ENCODE measurements around the gene PLPP4. TPM values are rescaled to one million over a fixed set of nuclear protein-coding genes. Genes with fewer than 3 reads are reported as not detected.

The PLPP4 gene
- total and polyA plus RNA-seq, 10 donors: not detected

DNA sequence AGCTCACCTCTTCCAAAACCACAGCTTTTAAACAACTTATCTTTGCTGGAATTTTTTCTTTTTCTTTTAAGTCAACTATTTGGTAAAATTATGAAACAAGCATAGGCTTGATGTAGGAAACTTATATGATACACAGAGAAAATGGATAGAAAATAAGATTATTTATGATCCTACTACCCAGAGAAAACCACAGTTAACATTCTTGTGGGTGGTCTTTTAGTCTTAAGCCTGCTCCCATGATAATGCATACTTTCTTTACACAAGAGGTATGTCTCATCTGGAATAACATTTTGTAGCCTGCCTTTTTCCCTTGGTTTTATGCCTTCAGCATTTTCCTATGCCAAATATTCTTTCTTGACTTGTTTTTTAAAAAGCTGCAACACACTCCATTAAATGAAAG, 21.4 kb downstream of the PLPP4 start:
- peaks cover 0 to 24% (median 6%) of the 10 kb centered on the region in 8 donors for H3K9me3 ChIP-seq
- no peak overlapping the region for H3K27ac ChIP-seq
- no peaks in the 10 kb centered on the region for H3K4me1 ChIP-seq
- intact Hi-C loops (cut with DNase I; ENCODE audit: low total_unique reads): no loop called here
- no peak overlapping the region for H3K4me3 ChIP-seq
- H3K27me3 ChIP-seq (replicated peaks in 1 of 7): peaks cover 0 to 18% (median 0%) of the 10 kb centered on the region in 7 donors
- TF ChIP-seq, protein P1, sequence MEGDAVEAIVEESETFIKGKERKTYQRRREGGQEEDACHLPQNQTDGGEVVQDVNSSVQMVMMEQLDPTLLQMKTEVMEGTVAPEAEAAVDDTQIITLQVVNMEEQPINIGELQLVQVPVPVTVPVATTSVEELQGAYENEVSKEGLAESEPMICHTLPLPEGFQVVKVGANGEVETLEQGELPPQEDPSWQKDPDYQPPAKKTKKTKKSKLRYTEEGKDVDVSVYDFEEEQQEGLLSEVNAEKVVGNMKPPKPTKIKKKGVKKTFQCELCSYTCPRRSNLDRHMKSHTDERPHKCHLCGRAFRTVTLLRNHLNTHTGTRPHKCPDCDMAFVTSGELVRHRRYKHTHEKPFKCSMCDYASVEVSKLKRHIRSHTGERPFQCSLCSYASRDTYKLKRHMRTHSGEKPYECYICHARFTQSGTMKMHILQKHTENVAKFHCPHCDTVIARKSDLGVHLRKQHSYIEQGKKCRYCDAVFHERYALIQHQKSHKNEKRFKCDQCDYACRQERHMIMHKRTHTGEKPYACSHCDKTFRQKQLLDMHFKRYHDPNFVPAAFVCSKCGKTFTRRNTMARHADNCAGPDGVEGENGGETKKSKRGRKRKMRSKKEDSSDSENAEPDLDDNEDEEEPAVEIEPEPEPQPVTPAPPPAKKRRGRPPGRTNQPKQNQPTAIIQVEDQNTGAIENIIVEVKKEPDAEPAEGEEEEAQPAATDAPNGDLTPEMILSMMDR (IDR thresholded peaks at IDR 0.05 in 8 of 11, conservative IDR thresholded peaks at IDR 0.05 in 3 of 11): no peak
- TF ChIP-seq POLR2A (IDR thresholded peaks at IDR 0.05) (no peak), POLR2AphosphoS5 (IDR thresholded peaks at IDR 0.05) (no peak)
- no peaks in the 10 kb centered on the region for H3K36me3 ChIP-seq
- DNase-seq: no peak

GRCh38 chr10:120479506-120479905, 22.5 kb downstream of the PLPP4 start:
- 77 to 88% (median 82%) methylated on average over 4 of the region's 4 CpGs for WGBS, 5 donors
- Histone ChIP-seq H3K27ac (no peak overlapping the region), H3K4me3 (no peak overlapping the region), H3K36me3 (no peaks in the 10 kb centered on the region), H3K27me3 (replicated peaks in 1 of 7) (peaks cover 0 to 18% (median 0%) of the 10 kb centered on the region in 7 donors), H3K4me1 (no peaks in the 10 kb centered on the region), H3K9me3 (peaks cover 0 to 27% (median 4%) of the 10 kb centered on the region in 8 donors)
- no peak for DNase-seq
- no peak for TF ChIP-seq POLR2AphosphoS5 (IDR thresholded peaks at IDR 0.05)
- TF ChIP-seq, protein P1 (IDR thresholded peaks at IDR 0.05 in 8 of 11, conservative IDR thresholded peaks at IDR 0.05 in 3 of 11): no peak
- no peak for TF ChIP-seq POLR2A (IDR thresholded peaks at IDR 0.05)
- intact Hi-C loops (cut with DNase I; ENCODE audit: low total_unique reads): no loop called here

DNA sequence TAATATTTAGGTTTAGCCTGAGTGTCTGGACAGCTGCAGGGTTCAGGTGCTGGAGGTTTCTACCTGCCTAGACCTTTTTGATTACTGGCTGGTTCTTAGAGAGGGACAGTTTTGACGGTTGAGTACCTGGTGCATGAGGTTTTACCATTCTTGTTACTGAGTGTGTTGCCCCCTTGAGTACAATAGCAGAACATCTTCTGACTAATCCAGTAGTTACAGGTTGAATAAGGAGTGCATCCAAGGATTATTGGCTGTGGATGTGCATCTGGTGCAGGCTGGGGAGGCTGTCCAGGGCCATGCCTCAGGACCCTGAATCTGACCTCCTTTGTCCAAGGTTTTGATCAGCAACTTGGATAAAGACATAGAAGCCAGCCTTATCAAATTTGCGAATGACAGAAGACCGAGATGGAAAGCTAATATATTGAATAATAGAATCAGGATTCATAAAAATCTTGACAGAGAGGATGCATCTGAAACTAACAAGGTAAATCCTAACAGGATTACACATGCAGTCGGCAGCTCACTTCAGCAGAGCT, 23.1 kb downstream of the PLPP4 start:
- no peak for TF ChIP-seq POLR2A (IDR thresholded peaks at IDR 0.05)
- no peak for TF ChIP-seq POLR2AphosphoS5 (IDR thresholded peaks at IDR 0.05)
- TF ChIP-seq, protein P1 (IDR thresholded peaks at IDR 0.05 in 8 of 11, conservative IDR thresholded peaks at IDR 0.05 in 3 of 11): no peak
- 74 to 87% (median 77%) methylated on average over 4 of the region's 4 CpGs for WGBS, 5 donors
- intact Hi-C loops (cut with DNase I; ENCODE audit: low total_unique reads): no loop called here

GRCh38 chr10:120480848-120481247, 23.8 kb downstream of the PLPP4 start:
- 67 to 88% (median 82%) methylated on average over 1 of the region's 1 CpG for WGBS, 5 donors
- no peak for DNase-seq
- TF ChIP-seq, protein P1 (IDR thresholded peaks at IDR 0.05 in 8 of 11, conservative IDR thresholded peaks at IDR 0.05 in 3 of 11): no peak
- TF ChIP-seq POLR2AphosphoS5 (IDR thresholded peaks at IDR 0.05): no peak
- TF ChIP-seq POLR2A (IDR thresholded peaks at IDR 0.05): no peak

More for the DNA sequence above, 23.1 kb downstream of the PLPP4 start:
- H3K27ac ChIP-seq: no peak overlapping the region
- no peaks in the 10 kb centered on the region for H3K4me1 ChIP-seq
- no peak for DNase-seq
- H3K27me3 ChIP-seq (replicated peaks in 1 of 7): peaks cover 0 to 18% (median 0%) of the 10 kb centered on the region in 7 donors
- H3K4me3 ChIP-seq: no peak overlapping the region
- peaks cover 0 to 27% (median 4%) of the 10 kb centered on the region in 8 donors for H3K9me3 ChIP-seq
- no peaks in the 10 kb centered on the region for H3K36me3 ChIP-seq

More at GRCh38 chr10:120480848-120481247, 23.8 kb downstream of the PLPP4 start:
- no peak overlapping the region for H3K27ac ChIP-seq
- no peak overlapping the region for H3K4me3 ChIP-seq
- intact Hi-C loops (cut with DNase I; ENCODE audit: low total_unique reads): no loop called here
- H3K9me3 ChIP-seq: peaks cover 0 to 27% (median 4%) of the 10 kb centered on the region in 8 donors
- no peaks in the 10 kb centered on the region for H3K4me1 ChIP-seq
- no peaks in the 10 kb centered on the region for H3K36me3 ChIP-seq
- peaks cover 0 to 11% (median 0%) of the 10 kb centered on the region in 7 donors for H3K27me3 ChIP-seq (replicated peaks in 1 of 7)
